Renal cortical epithelial cell (primary cell): ENCODE measurements around the gene DCC. TPM values are rescaled to one million over a fixed set of nuclear protein-coding genes. Genes with fewer than 3 reads are reported as not detected.

Experiments
- DNase-seq: peaks from one replicate; pipeline ENCODE4 v3.0.0-alpha.2; 2011; ENCODE audit warnings: low read depth
- total RNA-seq: library from RNA; depleted of rRNA; stranded (reverse); fragments of >200 nt; gene quantifications from 2 replicates; pipeline ENCODE4 v1.2.3, GENCODE V29; 2014

DCC gene
- total RNA-seq, 1 donor from 2014 or later, result not detected

- DNase-seq, result no peak
These were observed 567.7 kb downstream of the DCC start for GRCh38 chr18:52907543-52908308.

GRCh38 chr18:52914148-52914547, 574.2 kb downstream of the DCC start:
- DNase-seq, result no peak

- no peak for DNase-seq
These were observed 580.7 kb downstream of the DCC start for GRCh38 chr18:52920665-52921064.

GRCh38 chr18:52933356-52933755, 593.4 kb downstream of the DCC start:
- DNase-seq, result no peak

- no peak for DNase-seq
These were observed 596.9 kb downstream of the DCC start for GRCh38 chr18:52936931-52937330.

GRCh38 chr18:52937840-52938239, 597.8 kb downstream of the DCC start:
- no peak for DNase-seq

GRCh38 chr18:52945552-52945951, 605.6 kb downstream of the DCC start:
- DNase-seq, result no peak

- DNase-seq, result no peak
These were observed 609.0 kb downstream of the DCC start for GRCh38 chr18:52948868-52949444.

GRCh38 chr18:52950155-52950554, 610.2 kb downstream of the DCC start:
- DNase-seq, result no peak

- DNase-seq, result no peak
These were observed 613.4 kb downstream of the DCC start for GRCh38 chr18:52953387-52953786.

- DNase-seq, result no peak
These were observed 623.5 kb downstream of the DCC start for GRCh38 chr18:52963481-52963880.

GRCh38 chr18:52970686-52971085, 630.7 kb downstream of the DCC start:
- no peak for DNase-seq

GRCh38 chr18:52971097-52971496, 631.1 kb downstream of the DCC start:
- DNase-seq, result no peak

GRCh38 chr18:52979892-52980291, 639.9 kb downstream of the DCC start:
- DNase-seq, result no peak

GRCh38 chr18:52991246-52991645, 651.2 kb downstream of the DCC start:
- no peak for DNase-seq

GRCh38 chr18:52992041-52992440, 652.0 kb downstream of the DCC start:
- no peak for DNase-seq

- DNase-seq, result no peak
These were observed 655.9 kb downstream of the DCC start for GRCh38 chr18:52995875-52996274.

GRCh38 chr18:52999633-53000032, 659.6 kb downstream of the DCC start:
- DNase-seq, result no peak

GRCh38 chr18:53004798-53005197, 664.8 kb downstream of the DCC start:
- DNase-seq, result no peak

- DNase-seq, result peak; percentile 16
These were observed 678.8 kb downstream of the DCC start for GRCh38 chr18:53018791-53019190.

GRCh38 chr18:53025247-53025646, 685.2 kb downstream of the DCC start:
- DNase-seq, result no peak

GRCh38 chr18:53028565-53028964, 688.6 kb downstream of the DCC start:
- no peak for DNase-seq

GRCh38 chr18:53033128-53033527, 693.1 kb downstream of the DCC start:
- DNase-seq, result no peak

GRCh38 chr18:53038608-53039007, 698.6 kb downstream of the DCC start:
- DNase-seq, result no peak
